H7 (cell line): ENCODE measurements around the gene RANGAP1. TPM values are rescaled to one million over a fixed set of nuclear protein-coding genes. Genes with fewer than 3 reads are reported as not detected.

Experiments
- DNase-seq: peaks from one replicate; pipeline ENCODE4 v3.0.0; 2012
- H3K27me3 ChIP-seq: 2 replicates; pipeline ENCODE4 v1.6.0; 2011; ENCODE audit warnings: mild to moderate bottlenecking, low read length; ENCODE audit not compliant: control insufficient read depth, insufficient read depth
- H3K36me3 ChIP-seq: replicated peaks from 2 replicates; pipeline ENCODE4 v1.5.1; 2011; ENCODE audit warnings: low read length; ENCODE audit not compliant: control insufficient read depth, insufficient read depth
- H3K4me3 ChIP-seq: 2 replicates; pipeline ENCODE4 v1.5.1; 2011; ENCODE audit warnings: low read depth, mild to moderate bottlenecking, control low read depth, low read length, moderate library complexity; ENCODE audit not compliant: insufficient read depth
- total RNA-seq: library from RNA; depleted of rRNA; stranded (reverse); fragments of >200 nt; shearing (Covaris generic); gene quantifications from 2 replicates; pipeline ENCODE4 v1.2.3, GENCODE V29; 2014

Gene RANGAP1
- total RNA-seq, 1 experiment from 2014 or later = 133 TPM

DNA sequence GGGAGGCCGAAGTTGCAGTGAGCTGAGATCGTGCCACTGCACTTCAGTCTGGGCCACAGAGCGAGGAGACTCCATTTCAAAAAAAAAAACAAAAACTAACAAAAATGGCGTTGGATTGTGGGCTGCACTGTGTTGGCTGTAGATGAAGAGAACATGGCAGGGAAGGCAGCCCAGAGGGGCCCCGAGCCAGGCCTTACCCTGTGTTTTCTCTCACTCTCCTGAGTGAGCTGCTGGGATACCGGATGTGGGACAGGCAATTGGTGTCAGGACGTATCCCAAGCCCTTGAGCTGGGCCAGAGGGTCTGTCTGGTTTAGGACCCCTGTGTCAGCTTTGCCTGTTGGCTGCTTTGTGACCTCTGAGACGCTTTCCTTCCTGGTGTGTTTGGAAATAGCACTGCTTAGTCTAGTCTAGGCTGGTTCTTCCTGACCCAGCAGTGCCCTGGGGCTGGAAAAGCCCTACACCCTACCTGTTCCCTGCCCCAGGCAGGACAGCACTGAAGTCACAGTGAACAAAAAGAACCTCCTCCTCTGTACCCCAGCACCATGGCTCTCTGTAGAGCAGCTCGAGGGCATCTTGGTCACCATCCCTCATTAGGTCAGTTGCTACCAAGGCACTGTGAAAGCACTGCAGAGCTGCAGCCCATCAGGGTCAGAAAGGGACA lies 63.0 kb downstream of the RANGAP1 start:
- no peak overlapping the region for H3K4me3 ChIP-seq
- H3K27me3 ChIP-seq = no peaks in the 10 kb centered on the region
- DNase-seq = no peak
- H3K36me3 ChIP-seq = peaks cover 26% of the 10 kb centered on the region

DNA sequence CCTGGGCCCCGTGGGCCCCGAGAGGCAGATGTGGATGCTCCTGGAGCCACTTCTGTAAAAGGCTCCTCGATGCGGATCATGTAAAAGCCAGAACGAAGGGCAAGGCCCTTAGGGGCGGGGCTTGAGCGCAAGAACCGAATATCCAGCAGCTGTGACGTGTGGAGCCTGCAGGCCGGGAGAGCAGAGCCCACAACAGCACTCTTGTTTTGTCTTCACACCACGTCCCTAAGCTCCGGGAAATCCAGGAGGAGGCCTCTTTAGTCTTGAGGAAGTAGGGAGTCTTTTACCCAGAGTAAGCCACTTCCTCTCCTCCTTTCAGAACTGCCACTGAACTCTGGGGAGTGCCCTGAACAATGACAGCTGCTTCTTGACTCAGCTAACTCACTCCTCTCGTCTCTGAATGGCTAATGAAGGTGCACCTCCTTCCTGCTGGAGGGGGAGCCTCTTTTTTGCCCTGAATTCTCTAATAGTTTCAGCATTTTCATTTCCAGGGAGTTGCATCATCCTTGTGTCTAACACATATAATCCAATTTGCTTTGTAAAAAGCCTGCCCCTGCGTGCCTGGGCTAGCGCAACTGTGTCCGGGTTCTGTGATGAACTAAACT lies 68.3 kb downstream of the RANGAP1 start:
- H3K4me3 ChIP-seq = no peak overlapping the region
- H3K36me3 ChIP-seq = peaks cover 16% of the 10 kb centered on the region
- DNase-seq = peak; percentile 80
- H3K27me3 ChIP-seq = no peaks in the 10 kb centered on the region

DNA sequence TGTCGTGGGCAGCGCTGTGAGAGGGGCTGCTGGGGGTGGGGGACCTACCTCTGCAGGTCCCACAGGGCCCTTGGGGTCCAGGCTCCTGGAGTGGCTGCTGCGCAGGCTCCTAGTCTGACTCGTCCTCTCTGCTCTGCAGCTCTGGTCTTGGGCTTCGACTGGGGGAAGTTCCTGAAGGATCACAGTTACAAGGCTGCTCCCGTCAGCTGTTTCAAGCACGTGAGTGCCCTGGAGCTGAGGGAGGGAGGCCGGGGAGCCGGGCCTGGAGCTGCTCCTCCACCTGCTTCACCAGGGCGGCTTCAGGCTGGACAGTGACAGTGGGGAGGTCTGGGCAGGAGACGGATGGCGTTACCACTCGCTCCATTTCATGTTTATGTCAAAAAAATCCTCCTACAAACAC lies 69.0 kb downstream of the RANGAP1 start:
- no peaks in the 10 kb centered on the region for H3K27me3 ChIP-seq

DNA sequence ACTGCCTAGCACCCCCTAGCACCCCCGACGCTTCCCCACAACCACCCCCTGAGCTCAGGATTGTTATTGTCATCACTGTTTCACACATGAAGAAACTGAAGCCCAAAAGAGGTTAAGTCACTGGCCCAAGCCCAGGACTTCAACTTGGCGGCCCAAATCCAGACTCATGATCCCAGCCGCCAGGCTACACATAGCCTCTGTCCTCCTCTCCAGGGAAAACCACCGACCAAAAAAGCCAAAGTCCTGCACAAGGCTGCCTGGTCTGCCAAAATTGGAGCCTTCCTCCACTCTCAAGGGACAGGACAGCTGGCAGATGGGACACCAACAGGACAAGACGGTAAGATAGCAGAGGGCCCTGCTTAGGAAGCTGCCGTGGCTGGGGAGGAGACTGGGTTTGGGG lies 70.1 kb downstream of the RANGAP1 start:
- H3K36me3 ChIP-seq = peaks cover 12% of the 10 kb centered on the region
- no peak for DNase-seq
- no peaks in the 10 kb centered on the region for H3K27me3 ChIP-seq
- H3K4me3 ChIP-seq = no peak overlapping the region

More for the DNA sequence above, 69.0 kb downstream of the RANGAP1 start:
- no peak overlapping the region for H3K4me3 ChIP-seq
- DNase-seq = peak; percentile 63
- H3K36me3 ChIP-seq = peaks cover 16% of the 10 kb centered on the region

DNA sequence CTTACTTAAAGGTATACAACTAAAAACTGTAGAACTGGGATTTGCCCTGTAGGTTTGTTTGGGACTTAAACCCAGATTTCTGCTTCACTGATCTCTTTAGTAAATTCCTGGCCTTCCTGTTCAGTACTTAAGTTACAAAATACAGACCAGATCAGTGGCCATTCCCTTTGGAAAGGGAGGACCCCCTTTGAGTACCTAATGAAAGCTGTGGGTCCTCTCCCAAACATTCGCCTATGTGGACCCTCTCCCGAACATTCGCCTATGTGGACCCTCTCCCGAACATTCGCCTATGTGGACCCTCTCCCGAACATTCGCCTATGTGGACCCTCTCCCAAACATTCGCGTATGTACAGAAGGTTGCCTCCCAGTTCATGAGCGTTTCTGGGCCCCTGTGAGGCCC lies 70.6 kb downstream of the RANGAP1 start:
- peaks cover 8% of the 10 kb centered on the region for H3K36me3 ChIP-seq
- no peaks in the 10 kb centered on the region for H3K27me3 ChIP-seq
- H3K4me3 ChIP-seq = no peak overlapping the region
- DNase-seq = no peak

DNA sequence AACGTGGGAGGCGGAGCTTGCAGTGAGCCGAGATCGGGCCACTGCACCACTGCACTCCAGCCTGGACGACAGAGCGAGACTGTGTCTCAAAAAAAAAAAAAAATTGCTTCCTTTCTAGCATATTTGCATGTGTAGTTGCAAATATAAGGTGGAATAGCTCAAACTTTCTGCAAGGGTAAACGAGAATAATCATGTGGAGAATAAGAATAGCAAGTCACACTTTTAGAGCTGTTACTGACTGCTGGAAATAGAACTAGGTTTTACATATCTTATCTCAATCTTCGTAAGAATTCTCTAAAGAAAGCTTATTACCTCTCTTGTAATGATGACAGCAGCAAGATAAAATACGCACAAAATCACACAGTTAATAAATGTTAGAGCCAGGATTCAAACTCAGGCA lies 79.3 kb downstream of the RANGAP1 start:
- Histone ChIP-seq H3K4me3 (no peak overlapping the region), H3K36me3 (no peaks in the 10 kb centered on the region; the same call in 1 of the 2 replicates), H3K27me3 (no peaks in the 10 kb centered on the region; the same call in 1 of the 2 replicates)
- no peak for DNase-seq

DNA sequence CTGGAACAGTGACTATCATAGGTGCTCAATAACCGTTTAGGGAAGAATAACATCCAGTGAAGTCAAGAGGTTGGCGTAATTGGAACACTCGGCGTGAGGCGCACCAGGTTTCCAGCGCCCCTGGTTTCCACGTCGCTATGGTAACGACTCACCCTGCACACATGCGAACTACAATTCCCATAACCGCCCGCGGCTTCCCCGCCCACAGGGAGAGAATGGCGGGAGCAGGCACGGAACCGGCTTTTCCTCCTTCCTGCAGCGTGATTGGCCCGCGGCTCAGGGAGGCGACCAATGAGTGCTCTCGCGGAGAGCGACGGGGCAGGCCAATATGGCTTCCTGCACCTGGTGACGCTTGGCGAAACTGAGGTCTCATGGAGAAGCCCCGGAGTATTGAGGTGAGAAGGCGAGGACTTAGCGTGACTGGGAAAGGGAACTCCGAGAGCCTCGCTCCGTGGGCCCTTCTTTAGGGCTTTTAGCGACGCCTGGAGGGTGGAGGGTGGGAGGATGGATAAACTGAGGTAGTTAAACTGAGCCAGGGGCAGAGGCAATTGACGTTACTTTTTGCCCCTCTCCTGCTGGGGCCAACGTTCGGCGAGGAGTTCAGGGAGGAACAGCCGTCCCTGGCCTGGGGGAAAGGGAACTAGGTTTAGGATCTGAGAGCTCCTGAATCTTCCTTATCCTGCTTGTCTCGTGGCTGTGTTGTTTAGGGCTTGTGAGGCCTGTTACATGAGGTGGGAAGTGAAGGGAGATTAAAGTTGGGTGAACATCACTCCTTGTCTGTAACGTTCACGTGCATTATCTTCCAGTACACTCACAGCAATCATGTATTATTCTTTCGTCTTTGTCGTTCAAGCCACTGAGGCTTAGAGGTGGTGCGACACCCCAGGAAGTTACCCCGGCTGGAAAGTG lies 80.7 kb downstream of the RANGAP1 start, which contains the start of gene L3MBTL2:
TSS of gene L3MBTL2 (plus strand) at position 321 of the 909 bp plus-strand sequence. CDS start at position 372, 51 bp downstream.
- Histone ChIP-seq H3K4me3 (peak within 1 kb of the TSS; percentile 67), H3K36me3 (no peaks in the 10 kb centered on the region; the same call in 1 of the 2 replicates), H3K27me3 (peaks cover 3% of the 10 kb centered on the region; the same call in 1 of the 2 replicates)
- peak; percentile 99 for DNase-seq

DNA sequence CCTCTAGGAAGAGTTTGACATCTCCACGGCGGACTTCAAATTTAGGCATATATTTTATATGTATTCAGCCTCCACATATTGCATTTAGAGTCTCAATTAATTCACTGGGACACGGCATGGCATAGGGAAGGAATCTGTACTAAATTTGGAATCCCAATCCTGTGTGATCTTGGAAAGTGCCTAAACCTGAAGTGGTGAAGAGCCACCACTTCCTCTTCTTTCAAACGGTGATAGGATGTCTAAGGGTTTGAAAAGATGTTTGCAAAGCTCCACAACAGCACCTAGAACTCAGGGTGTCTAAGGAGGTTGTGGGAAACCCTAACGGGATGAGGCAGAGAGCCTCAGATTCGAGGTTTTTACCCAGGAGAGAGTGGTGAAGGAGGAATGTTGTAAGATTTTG lies 81.9 kb downstream of the RANGAP1 start:
- Histone ChIP-seq H3K36me3 (no peaks in the 10 kb centered on the region), H3K4me3 (no peak overlapping the region), H3K27me3 (peaks cover 9% of the 10 kb centered on the region; the same call in 1 of the 2 replicates)
- no peak for DNase-seq

DNA sequence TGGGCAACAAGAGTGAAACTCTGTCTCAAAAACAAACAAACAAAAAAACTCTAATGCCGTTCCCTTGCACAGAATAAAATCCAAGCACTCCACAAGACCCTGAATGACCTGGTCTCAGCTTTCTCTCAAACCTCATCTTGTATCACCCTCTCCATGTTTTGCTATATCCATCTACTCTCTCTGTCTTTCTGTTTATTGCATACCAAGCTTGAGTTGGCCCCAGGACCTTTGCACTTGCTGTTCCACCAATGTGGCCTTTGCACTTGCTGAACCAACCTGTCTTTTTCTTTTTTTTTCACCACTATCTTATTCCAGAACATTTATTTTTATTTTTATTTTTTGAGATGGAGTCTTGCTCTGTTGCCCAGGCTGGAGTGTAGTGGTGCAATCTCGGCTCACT lies 82.9 kb downstream of the RANGAP1 start:
- no peak for DNase-seq
- no peaks in the 10 kb centered on the region for H3K36me3 ChIP-seq
- peaks cover 17% of the 10 kb centered on the region for H3K27me3 ChIP-seq
- H3K4me3 ChIP-seq = no peak overlapping the region

DNA sequence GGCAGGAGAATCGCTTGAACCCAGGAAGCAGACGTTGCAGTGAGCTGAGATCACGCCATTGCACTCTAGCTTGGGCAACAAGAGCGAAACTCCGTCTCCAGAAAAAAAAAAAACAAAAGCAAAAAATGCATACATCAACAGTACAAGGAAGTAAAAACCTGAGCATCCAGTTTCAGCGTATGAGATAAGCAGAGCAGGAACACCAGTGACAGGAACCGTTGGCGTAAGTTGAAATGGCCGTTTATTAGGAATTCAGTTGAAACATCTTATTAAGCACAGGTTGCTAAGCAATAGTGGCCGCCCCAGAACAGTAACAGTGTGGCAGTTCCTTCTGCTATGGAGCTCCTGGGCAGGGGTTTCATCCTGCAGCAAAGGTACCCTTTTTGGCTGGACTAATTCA lies 84.8 kb downstream of the RANGAP1 start:
- H3K36me3 ChIP-seq = no peaks in the 10 kb centered on the region
- H3K4me3 ChIP-seq = no peak overlapping the region
- DNase-seq = no peak
- peaks cover 32% of the 10 kb centered on the region for H3K27me3 ChIP-seq

DNA sequence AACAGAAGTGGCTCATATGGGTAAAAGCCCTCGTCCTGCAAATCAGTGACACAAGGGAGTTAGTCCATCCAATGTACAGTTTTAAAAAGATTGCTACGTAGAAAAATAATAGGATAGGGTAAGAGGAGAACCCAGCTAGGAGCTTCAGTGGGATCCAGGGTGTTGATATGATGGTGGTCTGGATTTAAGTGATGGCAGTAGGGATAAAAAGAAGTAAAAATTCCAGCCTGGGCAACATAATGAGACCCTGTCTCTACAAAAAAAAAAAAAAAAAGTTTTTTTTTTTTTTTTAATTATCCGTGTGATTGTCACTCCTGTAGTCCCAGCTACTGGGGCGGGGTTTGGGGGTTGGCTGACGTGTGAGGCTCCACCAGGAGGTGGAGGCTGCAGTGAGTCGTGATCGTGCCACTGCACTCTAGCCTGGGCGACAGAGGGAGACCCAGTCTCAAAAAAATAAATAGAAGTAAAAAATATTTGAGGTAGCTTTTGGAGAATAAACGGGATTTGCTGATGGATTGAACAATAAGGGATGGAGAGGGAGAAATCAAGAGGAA lies 87.9 kb downstream of the RANGAP1 start:
- no peak for DNase-seq
- no peaks in the 10 kb centered on the region for H3K36me3 ChIP-seq
- peaks cover 32% of the 10 kb centered on the region for H3K27me3 ChIP-seq
- peak overlapping the region; percentile 79 for H3K4me3 ChIP-seq

DNA sequence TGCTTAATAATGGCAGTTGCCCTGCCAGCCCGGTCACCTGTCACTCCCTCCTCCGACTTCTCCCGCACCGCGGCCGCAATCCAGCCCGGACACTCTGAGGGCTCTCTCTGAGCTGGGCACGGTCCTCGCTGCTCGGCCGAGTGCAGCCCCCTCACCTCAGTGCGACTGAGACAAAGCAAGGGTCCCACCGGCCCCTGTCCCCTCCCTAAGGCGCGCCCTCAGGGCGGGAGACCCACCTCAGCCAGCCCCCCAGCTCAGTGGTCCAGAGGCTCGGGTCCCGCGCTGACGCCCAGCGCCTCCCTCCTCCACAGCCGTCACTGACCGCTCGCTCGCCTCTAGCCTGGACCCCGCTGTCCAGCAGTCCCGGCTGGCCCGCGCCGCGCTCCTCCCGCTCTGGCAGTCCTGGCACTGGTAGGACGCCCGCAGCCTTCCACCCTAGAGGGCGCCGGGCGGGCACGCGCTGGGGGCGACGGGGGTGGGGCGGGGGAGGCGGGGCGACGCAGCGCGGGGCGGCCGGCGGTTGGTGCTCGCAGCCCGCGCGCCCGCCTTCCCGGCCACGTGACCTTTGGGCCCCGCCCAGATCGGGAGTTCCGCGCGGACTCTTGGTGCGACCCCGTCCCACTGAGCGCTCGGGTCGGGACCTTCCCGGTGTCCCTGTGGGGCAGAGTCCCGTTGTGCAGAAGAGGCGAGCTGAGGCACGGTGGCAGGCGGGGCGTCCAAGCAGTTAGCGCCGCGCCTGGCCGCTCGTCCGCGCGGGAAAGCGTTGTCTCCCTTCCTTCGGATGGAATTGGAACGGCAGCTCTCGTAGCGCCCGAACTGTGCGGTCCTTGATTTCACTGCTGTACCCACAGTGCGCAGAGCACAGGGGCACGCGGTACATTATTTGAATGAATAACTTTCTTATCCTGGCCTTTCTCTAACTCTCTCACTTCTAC lies 88.7 kb downstream of the RANGAP1 start:
- Histone ChIP-seq H3K27me3 (peaks cover 32% of the 10 kb centered on the region), H3K36me3 (no peaks in the 10 kb centered on the region), H3K4me3 (peak overlapping the region; percentile 79)
- peak; percentile 98 for DNase-seq
